HTERT RPE-1 (cell line): ENCODE data around the gene MARK3.
"Not testable (repeated sequence)": the region's sequence is repeated elsewhere in the genome, so short reads cannot be mapped to it uniquely, and the experiment has no call there.

Experiments used
- in situ Hi-C: fragments of 300-500 bp; cut with MboI; formaldehyde crosslinking; loops from 4 replicates; pipeline ENCODE4 v1.14.3; 2020; ENCODE audit warnings: low sequenced_read_pairs

MARK3 gene

GRCh38 chr14:103385152-103385928 is at the start of gene MARK3:
Gene MARK3, plus strand, starts transcription at chr14:103385415. Its CDS starts 615 bp downstream, at chr14:103386030.
- in situ Hi-C loops, result no loop called here

- in situ Hi-C loops, result no loop called here
Measured at GRCh38 chr14:103336191-103336590, 49.0 kb upstream of the MARK3 start.

- in situ Hi-C loops, result no loop called here
Measured at GRCh38 chr14:103337794-103338193, 47.4 kb upstream of the MARK3 start.

- in situ Hi-C loops, result no loop called here
Measured at GRCh38 chr14:103339561-103339960, 45.7 kb upstream of the MARK3 start.

- in situ Hi-C loops, result no loop called here
Measured at GRCh38 chr14:103340480-103341212, 44.6 kb upstream of the MARK3 start.

- in situ Hi-C loops, result no loop called here
Measured at GRCh38 chr14:103341250-103342129, 43.7 kb upstream of the MARK3 start.

- in situ Hi-C loops, result no loop called here
Measured at GRCh38 chr14:103343164-103343879, 41.9 kb upstream of the MARK3 start.

GRCh38 chr14:103343905-103344797 is 41.1 kb upstream of the MARK3 start:
- in situ Hi-C loops, result no loop called here

- in situ Hi-C loops, result no loop called here
Measured at GRCh38 chr14:103346286-103346685, 38.9 kb upstream of the MARK3 start.

- in situ Hi-C loops, result no loop called here
Measured at GRCh38 chr14:103347091-103347815, 38.0 kb upstream of the MARK3 start.

GRCh38 chr14:103348154-103348553 is 37.1 kb upstream of the MARK3 start:
- in situ Hi-C loops, result no loop called here

GRCh38 chr14:103349982-103350381 is 35.2 kb upstream of the MARK3 start:
- in situ Hi-C loops, result no loop called here

GRCh38 chr14:103353362-103353761 is 31.9 kb upstream of the MARK3 start:
- in situ Hi-C loops, result no loop called here

GRCh38 chr14:103354141-103354540 is 31.1 kb upstream of the MARK3 start:
- in situ Hi-C loops, result no loop called here

- in situ Hi-C loops, result no loop called here
Measured at GRCh38 chr14:103356024-103356682, 29.1 kb upstream of the MARK3 start.

GRCh38 chr14:103357552-103357951 is 27.7 kb upstream of the MARK3 start:
- in situ Hi-C loops, result not testable (repeated sequence)

- in situ Hi-C loops, result no loop called here
Measured at GRCh38 chr14:103360548-103360947, 24.7 kb upstream of the MARK3 start.

- in situ Hi-C loops, result no loop called here
Measured at GRCh38 chr14:103361867-103362266, 23.3 kb upstream of the MARK3 start.
